DOHH2 (cell line): Measurements from ENCODE around the gene TLX2.
"Not testable (repeated sequence)": the region's sequence is repeated elsewhere in the genome, so short reads cannot be mapped to it uniquely, and the experiment has no call there.

Source experiments
- H3F3A ChIP-seq: fragments of 200-600 bp; sonication (generic), shearing (Covaris generic); 2 replicates; pipeline ENCODE4 v1.6.0; 2016; ENCODE audit warnings: antibody characterized with exemption, mild to moderate bottlenecking; ENCODE audit not compliant: control insufficient read depth, insufficient read depth
- H3K27ac ChIP-seq: fragments of 200-600 bp; sonication (generic); 2 replicates; pipeline ENCODE4 v1.5.1; 2014; ENCODE audit warnings: low read depth, mild to moderate bottlenecking, low read length, moderate library complexity
- H3K27me3 ChIP-seq: fragments of 200-600 bp; sonication (generic); 2 replicates; pipeline ENCODE4 v1.6.1; 2014; ENCODE audit warnings: mild to moderate bottlenecking, low read length, mixed read lengths; ENCODE audit not compliant: control insufficient read depth
- H3K36me3 ChIP-seq: fragments of 200-600 bp; sonication (generic); 2 replicates; pipeline ENCODE4 v1.6.1; 2014; ENCODE audit warnings: mild to moderate bottlenecking, low read length, moderate library complexity, mixed read lengths; ENCODE audit not compliant: control insufficient read depth
- H3K4me1 ChIP-seq: fragments of 200-600 bp; sonication (generic); 2 replicates; pipeline ENCODE4 v1.6.1; 2014; ENCODE audit warnings: mild to moderate bottlenecking, low read length, mixed read lengths; ENCODE audit not compliant: control insufficient read depth
- H3K4me2 ChIP-seq: fragments of 200-600 bp; sonication (generic); 2 replicates; pipeline ENCODE4 v1.6.0; 2014; ENCODE audit warnings: mild to moderate bottlenecking, low read length, moderate library complexity
- H3K4me3 ChIP-seq: fragments of 200-600 bp; sonication (generic); 2 replicates; pipeline ENCODE4 v1.5.1; 2014; ENCODE audit warnings: mild to moderate bottlenecking, low read length, mixed read lengths
- H3K79me2 ChIP-seq: fragments of 200-600 bp; sonication (generic); 2 replicates; pipeline ENCODE4 v1.6.1; 2014; ENCODE audit warnings: mild to moderate bottlenecking, low read length, mixed read lengths; ENCODE audit not compliant: control insufficient read depth
- H3K9me2 ChIP-seq: fragments of 200-600 bp; sonication (generic); replicated peaks from 2 replicates; pipeline ENCODE4 v1.6.1; 2014; ENCODE audit warnings: mild to moderate bottlenecking, low read length, mixed read lengths; ENCODE audit not compliant: control insufficient read depth
- H3K9me3 ChIP-seq: fragments of 200-600 bp; sonication (generic); 2 replicates; pipeline ENCODE4 v1.6.1; 2014; ENCODE audit warnings: antibody characterized with exemption, low read length, mixed read lengths; ENCODE audit not compliant: control insufficient read depth, insufficient read depth
- H4K20me1 ChIP-seq: fragments of 200-600 bp; sonication (generic); 2 replicates; pipeline ENCODE4 v1.6.0; 2014; ENCODE audit warnings: low read depth, mild to moderate bottlenecking, antibody characterized with exemption, low read length, moderate library complexity; ENCODE audit not compliant: control insufficient read depth, insufficient read depth
- CTCF ChIP-seq: fragments of 200-600 bp; sonication (generic); IDR thresholded peaks from one replicate; pipeline ENCODE4 v1.5.1; 2014; ENCODE audit warnings: antibody characterized with exemption, mild to moderate bottlenecking, low read depth, low read length; ENCODE audit not compliant: poor library complexity, severe bottlenecking
- EZH2phosphoT487 ChIP-seq: fragments of 200-600 bp; sonication (generic); IDR thresholded peaks from 2 replicates; pipeline ENCODE4 v1.6.1; 2017; ENCODE audit warnings: borderline replicate concordance, mild to moderate bottlenecking, antibody characterized with exemption, low read length, moderate library complexity, mixed read lengths

Gene TLX2

DNA sequence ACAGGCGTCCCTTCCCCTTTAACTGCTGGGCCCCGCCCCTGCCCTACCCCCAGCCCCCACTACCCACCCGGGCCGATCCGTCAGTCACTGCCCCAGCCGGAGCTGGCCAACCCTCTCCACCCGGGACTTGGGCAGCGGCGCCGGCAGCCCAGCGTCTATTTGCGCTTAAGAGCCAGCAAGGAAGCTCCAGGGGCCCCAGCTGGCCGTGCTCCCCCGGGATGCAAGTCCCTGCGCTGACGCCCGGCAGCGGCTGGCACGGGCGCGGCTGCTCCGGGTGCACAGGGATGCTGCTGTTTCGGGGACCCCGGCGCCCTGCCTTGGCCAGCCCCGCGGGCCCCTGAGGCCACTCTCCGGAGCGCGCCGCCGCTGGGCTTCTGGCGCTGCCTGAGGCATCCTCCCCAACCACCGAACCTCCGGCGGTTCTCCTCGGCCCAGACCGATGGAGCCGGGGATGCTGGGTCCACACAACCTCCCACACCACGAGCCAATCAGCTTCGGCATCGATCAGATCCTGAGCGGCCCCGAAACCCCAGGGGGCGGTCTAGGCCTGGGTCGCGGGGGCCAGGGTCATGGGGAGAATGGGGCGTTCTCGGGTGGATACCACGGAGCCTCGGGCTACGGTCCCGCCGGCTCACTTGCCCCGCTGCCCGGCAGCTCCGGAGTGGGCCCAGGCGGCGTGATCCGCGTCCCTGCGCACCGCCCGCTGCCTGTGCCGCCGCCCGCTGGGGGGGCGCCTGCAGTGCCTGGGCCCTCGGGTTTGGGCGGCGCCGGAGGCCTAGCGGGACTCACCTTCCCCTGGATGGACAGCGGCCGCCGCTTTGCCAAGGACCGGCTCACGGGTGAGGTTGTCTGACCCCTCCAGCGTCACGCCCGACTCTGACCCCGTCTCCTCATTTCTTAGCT, at the start of gene TLX2:
Gene TLX2, plus strand, starts transcription at position 83 of the 903 bp plus-strand sequence. Its CDS starts 357 bp downstream, at position 440.
- H3K79me2 ChIP-seq = no peaks in the 10 kb centered on the region
- H3K9me3 ChIP-seq = no peaks in the 10 kb centered on the region
- no peaks in the 10 kb centered on the region for H3K36me3 ChIP-seq
- peak within 1 kb of the TSS; percentile 20 for H3K4me2 ChIP-seq
- H3K4me1 ChIP-seq = peaks cover 11% of the 10 kb centered on the region; the same call in 1 of the 2 replicates
- H3K27ac ChIP-seq = no peak within 1 kb of the TSS
- 0 out of 2 replicates have a peak, but pooled peaks cover under 1% of the 10 kb centered on the region for H3F3A ChIP-seq
- no peaks in the 10 kb centered on the region for H4K20me1 ChIP-seq
- TF ChIP-seq EZH2phosphoT487 (peak; percentile 89), CTCF (no peak)
- peaks cover 52% of the 10 kb centered on the region for H3K27me3 ChIP-seq
- H3K9me2 ChIP-seq = no peaks in the 10 kb centered on the region
- peak within 1 kb of the TSS; percentile 12; the same call in 1 of the 2 replicates for H3K4me3 ChIP-seq

DNA sequence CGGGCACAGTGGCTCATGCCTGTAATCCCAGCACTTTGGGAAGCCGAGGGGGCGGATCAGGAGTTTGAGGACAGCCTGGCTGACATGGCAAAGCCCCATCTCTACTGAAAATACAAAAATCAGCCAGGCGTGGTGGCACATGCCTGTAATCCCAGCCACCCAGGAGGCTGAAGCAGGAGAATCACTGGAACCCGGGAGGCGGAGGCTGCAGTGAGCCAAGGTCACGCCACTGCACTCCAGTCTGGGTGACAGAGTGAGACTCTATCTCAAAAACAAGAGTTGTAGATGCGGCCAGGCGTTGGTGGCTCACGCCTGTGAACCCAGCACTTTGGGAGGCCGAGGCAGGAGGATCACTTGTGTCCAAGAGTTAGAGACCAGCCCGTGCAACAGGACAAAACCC, 43.5 kb upstream of the TLX2 start:
- not testable (repeated sequence) for H3K9me3 ChIP-seq, H3K27ac ChIP-seq, H3K4me2 ChIP-seq, H3K27me3 ChIP-seq, H4K20me1 ChIP-seq, H3K9me2 ChIP-seq, H3K4me3 ChIP-seq
- Histone ChIP-seq H3K4me1 (peaks cover 21% of the 10 kb centered on the region), H3K79me2 (peaks cover 30% of the 10 kb centered on the region), H3K36me3 (peaks cover 31% of the 10 kb centered on the region), H3F3A (peaks cover 11% of the 10 kb centered on the region)

DNA sequence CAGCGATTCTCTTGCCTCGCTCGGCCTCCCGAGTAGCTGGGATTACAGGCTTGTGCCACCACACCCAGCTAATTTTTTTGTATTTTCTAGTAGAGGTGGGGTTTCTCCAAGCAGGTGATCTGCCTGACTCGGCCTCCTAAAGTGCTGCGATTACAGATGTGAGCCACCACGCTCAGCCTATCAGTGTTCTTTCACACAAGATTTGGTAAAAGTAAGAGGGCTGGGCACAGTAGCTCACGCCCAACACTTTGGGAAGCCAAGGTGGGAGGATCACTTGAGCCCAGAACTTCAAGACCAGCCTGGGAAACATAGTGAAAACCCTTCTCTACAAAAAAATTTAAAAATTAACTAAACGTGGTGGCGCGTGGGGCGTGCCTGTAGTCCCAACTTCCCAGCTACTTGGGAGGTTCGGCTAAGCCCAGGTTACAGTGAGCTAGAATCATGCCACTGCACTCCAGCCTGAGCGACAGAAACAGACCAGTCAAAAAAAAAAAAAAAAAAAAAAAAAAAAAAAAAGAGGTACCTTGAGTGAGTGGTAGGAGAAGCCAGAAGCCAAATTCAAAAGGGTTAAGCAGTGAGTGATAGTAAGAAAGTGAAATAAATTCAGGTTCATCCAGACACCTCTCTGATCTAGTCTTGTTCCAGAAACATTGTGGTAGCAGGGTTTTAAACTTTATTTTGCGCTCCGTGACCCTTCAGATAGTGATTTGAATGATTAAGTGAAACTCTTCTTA, 42.8 kb upstream of the TLX2 start:
- TF ChIP-seq CTCF (no peak), EZH2phosphoT487 (no peak)
- Histone ChIP-seq H3K9me3 (no peaks in the 10 kb centered on the region), H3K79me2 (peaks cover 23% of the 10 kb centered on the region), H3F3A (peaks cover 11% of the 10 kb centered on the region), H3K27ac (peak overlapping the region; percentile 83), H3K4me1 (peaks cover 16% of the 10 kb centered on the region), H4K20me1 (no peaks in the 10 kb centered on the region), H3K9me2 (no peaks in the 10 kb centered on the region), H3K4me2 (peak overlapping the region; percentile 79), H3K36me3 (peaks cover 31% of the 10 kb centered on the region), H3K27me3 (no peaks in the 10 kb centered on the region), H3K4me3 (peak overlapping the region; percentile 97)
